ENCODE data around the gene ESRRG.

DNA sequence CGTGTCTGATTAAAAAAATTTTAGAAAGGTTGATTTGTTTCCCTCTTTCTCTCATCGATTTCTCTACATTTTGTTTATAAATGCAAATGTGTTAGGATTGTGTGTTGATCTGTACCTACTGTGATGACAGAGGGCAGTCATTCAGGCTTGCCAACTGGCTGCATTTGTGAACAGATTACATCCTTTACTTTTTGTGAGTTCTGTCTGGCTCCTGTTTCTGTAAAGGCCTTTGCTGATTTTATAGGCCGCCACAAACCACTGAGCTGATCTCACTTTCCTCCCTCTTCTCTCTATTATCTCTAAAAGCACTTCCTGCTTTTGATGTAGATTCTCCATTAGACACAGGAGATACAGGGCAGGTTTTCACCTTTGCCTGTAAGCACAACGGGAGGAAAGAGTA is 106.8 kb downstream of the ESRRG start:
- TF ChIP-seq EZH2 (IDR thresholded peaks at IDR 0.05; ENCODE audit: borderline replicate concordance, insufficient read depth, low read depth, low read length, poor library complexity, severe bottlenecking) (no peak), CTCF (IDR thresholded peaks at IDR 0.05) (no peak)
